T-helper 1 cell treated with Interleukin-12 subunit alpha and Interleukin-12 subunit beta and Interleukin-4 antibody, amounts not matched to agents 30 ng/mL and 1 ng/mL, for 36 hours (primary cell): ENCODE measurements around the gene GCKR. TPM values are rescaled to one million over a fixed set of nuclear protein-coding genes. Genes with fewer than 3 reads are reported as not detected.

Experiments used
- intact Hi-C: fragments of 100-400 bp; cut with micrococcal nuclease; formaldehyde crosslinking; loops from one replicate; pipeline ENCODE4 v1.15.1; 2024
- total RNA-seq: library from RNA; stranded (reverse); gene quantifications from 2 replicates; pipeline ENCODE4 v1.2.3, GENCODE V29; 2022

GCKR gene
- total RNA-seq: not detected in 2 replicates

DNA sequence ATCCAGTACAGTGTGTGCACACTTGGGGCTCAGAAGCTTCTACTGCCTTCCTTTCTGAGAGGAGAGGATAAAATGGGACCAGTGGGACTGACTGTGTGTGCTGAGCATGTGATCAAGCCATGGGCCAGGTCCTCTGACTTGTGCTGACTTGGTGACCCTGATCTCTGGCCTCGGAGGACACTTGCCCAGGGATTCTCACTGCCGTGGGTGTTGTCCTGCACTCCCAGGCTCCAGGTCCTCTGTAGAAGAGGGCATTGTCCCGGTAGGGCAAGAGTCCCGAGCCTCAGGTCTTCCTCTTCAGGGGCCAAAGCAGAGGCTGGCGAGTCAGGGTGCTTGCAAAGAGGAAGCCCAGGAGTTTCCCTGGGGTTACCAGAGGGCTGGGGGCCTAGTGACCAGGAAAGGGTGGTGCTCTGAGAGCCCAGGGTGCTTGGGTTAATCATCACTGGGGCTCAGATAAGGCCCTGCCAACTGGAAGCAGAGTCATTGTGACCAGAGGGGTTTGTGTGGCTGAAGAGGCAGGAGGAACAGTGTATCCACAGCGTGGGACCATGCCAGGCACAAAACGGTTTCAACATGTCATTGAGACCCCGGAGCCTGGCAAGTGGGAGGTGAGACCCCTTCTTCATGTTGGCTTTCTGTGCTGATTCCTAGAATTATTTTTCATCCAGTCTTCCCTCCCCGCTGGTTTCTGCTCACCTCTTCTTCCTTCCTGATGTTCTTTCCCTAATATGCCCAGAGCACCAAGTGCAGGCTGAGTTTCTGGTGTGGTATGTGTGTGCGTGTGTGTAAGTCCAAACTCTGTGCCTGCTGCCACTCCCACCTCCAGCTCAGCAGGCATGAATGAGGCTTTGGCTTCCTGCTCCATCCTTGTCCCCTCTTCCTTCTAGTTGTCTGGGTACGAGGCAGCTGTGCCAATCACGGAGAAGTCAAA, at the start of gene GCKR:
TSS of gene GCKR (plus strand) at position 483 of the 931 bp plus-strand sequence. CDS start at position 549, 66 bp downstream.
- intact Hi-C loops: no loop called here

DNA sequence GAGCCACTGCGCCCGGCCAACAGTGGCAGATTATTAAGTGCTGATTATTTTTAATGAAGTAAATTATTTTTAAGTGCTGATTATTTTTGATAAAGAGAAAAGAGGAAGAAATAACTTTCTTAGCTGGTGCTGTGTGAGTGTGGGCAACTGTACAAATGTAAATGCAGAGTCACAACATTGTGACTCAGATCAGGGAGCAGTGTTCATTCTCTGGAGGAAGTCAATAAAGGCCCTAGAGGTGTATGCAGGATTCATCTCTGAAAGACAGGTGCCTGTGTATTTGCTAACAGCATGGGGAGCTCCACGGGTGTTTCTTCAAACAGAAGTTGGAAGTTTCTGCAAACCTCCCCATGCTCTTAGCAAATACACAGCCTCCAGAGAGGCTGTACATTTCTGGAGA, 48.3 kb upstream of the GCKR start:
- intact Hi-C loops: no loop called here

DNA sequence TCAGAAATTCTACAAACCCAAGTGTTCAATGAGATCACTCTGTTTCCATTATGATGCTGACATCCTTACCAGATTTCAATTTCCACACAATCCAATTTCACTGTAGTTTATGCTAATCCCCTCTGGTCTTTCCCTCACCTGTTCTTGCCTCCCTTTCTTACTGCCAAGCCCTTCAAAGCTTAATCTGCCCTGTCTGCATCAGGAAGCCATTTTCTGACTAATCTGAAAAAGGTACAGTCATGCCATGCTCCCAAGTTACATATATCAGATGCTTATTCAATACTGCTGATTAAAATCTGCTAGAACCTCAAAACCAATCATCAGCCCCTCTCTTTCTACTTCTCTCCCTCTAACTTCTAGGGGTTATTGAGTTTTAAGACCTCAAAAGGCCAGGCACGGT, 45.5 kb upstream of the GCKR start:
- intact Hi-C loops: no loop called here

DNA sequence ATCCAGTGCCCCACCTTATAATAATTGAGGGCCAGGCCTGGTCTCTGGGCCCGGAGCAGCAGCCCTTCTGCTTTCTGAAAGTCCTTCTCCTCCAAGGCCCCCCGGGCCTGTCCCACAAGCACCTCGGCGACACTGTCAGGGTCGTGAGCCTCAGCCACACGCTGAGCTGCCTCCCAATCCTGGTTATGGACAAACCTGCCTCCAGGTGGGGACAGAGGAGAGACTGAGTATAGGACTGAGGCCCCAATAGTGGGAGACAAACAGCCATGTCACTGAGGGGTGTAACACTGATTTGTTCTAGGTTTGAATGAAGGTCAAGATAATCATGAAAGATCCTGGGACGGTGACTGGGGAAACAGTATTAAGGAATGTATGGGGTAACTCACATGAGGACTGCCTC, 42.7 kb upstream of the GCKR start:
- intact Hi-C loops: no loop called here

- intact Hi-C loops: no loop called here
Measured at GRCh38 chr2:27461118-27461517, 35.5 kb upstream of the GCKR start.

- intact Hi-C loops: no loop called here
Measured at GRCh38 chr2:27464443-27464842, 32.2 kb upstream of the GCKR start.

DNA sequence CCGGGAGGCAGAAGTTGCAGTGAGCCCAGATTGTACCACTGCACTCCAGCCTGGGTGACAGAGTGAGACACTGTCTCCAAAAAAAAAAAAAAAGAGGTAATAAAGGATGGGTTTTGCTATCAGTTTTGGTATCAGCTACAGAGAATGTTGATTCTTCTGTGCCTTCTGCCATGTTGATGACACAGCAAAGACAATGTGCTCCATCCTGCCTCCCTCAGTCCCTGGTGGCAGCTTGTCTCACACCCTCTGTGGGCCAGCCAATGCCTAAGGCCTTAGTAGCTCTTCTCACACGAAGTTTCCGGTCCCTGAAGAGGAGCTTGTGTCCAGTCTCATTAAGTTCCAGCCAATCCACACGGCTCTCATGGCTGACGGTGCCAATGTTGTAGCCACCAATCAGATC, 24.7 kb upstream of the GCKR start:
- intact Hi-C loops: no loop called here

- intact Hi-C loops: loop anchor here (5.0 kb wide), 2 partner anchors 223 to 1387 kb away; partner anchors contain the start of genes SLC30A3 and TRMT61B
Measured at GRCh38 chr2:27485496-27485895, 11.1 kb upstream of the GCKR start.

- intact Hi-C loops: loop anchor here (1.0 to 5.0 kb wide), 15 partner anchors 61 to 1383 kb away; partner anchors contain the start of genes ATRAID, BABAM2, EIF2B4 and GTF3C2
Measured at GRCh38 chr2:27489118-27489497, 7.5 kb upstream of the GCKR start.

GRCh38 chr2:27489498-27490397, 6.9 kb upstream of the GCKR start, which contains the start of gene IFT172:
TSS of gene IFT172 (minus strand) at chr2:27489743. CDS start at chr2:27489653, 90 bp downstream.
- intact Hi-C loops: loop anchor here (1.0 to 5.0 kb wide), 15 partner anchors 61 to 1383 kb away; partner anchors contain the start of genes ATRAID, BABAM2, EIF2B4 and GTF3C2

- intact Hi-C loops: no loop called here
Measured at GRCh38 chr2:27492557-27492956, 4.1 kb upstream of the GCKR start.

- intact Hi-C loops: no loop called here
Measured at GRCh38 chr2:27493948-27494283, 2.7 kb upstream of the GCKR start.

GRCh38 chr2:27494284-27494943, 2.2 kb upstream of the GCKR start:
- intact Hi-C loops: no loop called here

- intact Hi-C loops: no loop called here
Measured at GRCh38 chr2:27494944-27495554, 1.6 kb upstream of the GCKR start, which contains the start of gene FNDC4. TSS of gene FNDC4 (minus strand) at chr2:27495200. CDS start at chr2:27494679, 521 bp downstream.

DNA sequence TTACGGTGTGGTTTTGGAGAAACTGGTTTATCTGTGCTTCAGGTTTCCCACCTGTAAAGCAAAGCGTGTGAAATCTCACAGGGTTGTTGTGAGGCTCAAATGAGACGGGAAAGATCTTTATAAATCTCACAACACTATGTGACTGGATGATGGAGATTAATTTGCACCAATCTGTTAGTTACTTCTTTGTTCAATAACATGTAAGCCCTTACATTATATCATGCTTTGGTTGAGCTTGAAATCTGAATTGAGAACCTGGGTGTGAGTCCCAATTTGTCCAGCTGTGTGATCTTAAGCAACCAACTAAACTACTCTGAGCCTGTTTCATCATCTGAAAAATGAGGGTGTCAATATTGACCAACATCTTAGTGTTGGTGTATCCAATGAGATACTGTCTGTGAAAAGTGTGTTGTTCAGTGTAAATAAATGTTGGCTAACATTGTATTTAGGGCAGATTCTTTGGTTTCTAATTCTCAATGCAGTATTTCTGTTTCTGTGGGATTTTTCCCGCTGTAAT, 741 bp upstream of the GCKR start:
- intact Hi-C loops: no loop called here

GRCh38 chr2:27497288-27497627, 619 bp downstream of the GCKR start:
- intact Hi-C loops: no loop called here

DNA sequence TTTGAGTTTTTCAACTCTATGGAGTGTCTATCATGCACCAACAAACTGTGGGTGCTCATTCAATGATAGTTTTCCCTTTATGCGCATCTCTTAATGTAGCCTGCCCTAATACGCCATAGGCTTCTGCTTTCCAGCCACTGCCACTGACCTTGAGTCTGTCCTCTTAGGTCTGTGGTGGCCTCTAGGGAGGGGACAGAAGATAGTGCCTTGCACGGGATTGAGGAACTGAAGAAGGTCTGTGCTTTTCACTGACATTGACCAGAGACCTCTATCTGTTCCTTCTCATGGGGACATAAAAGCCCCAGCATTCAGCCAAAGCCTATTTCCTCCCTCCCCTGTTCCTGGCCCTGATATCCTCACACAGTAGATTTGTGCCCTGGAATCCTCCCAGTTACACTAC, 2.3 kb downstream of the GCKR start:
- intact Hi-C loops: no loop called here

DNA sequence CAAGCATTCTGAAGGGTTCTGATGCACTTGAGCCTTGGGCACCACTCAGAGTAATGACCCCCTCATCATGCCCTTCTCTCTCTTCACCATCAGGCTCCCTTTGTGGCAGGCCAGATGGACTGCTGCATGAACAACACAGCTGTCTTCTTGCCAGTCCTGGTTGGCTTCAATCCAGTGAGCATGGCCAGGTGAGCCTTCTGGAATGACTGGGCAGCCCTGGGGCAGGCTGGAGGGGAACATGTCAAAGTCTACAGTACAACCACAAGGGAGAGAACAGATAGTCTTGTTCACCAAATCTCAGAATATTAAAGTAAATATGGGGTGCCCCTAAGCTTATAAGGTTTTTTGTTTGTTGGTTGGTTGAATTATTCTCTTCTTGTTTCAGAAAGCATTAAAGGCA, 4.4 kb downstream of the GCKR start:
- intact Hi-C loops: no loop called here

GRCh38 chr2:27502142-27502541, 5.5 kb downstream of the GCKR start:
- intact Hi-C loops: no loop called here

GRCh38 chr2:27506587-27506986, 9.9 kb downstream of the GCKR start:
- intact Hi-C loops: no loop called here

- intact Hi-C loops: no loop called here
Measured at GRCh38 chr2:27507293-27507692, 10.7 kb downstream of the GCKR start.
